HG03025 (cell line): ENCODE data around the gene ZEB2.
A peak's percentile ranks its signal among the peaks of the same experiment; 100 is the strongest.

Experiments
- ATAC-seq: cut with Tn5 transposase; IDR thresholded peaks from one replicate; pipeline ENCODE4 v1.9.1; 2021; ENCODE audit warnings: mild to moderate bottlenecking, moderate library complexity; ENCODE audit not compliant: unreplicated experiment, low FRiP score

ZEB2 gene

DNA sequence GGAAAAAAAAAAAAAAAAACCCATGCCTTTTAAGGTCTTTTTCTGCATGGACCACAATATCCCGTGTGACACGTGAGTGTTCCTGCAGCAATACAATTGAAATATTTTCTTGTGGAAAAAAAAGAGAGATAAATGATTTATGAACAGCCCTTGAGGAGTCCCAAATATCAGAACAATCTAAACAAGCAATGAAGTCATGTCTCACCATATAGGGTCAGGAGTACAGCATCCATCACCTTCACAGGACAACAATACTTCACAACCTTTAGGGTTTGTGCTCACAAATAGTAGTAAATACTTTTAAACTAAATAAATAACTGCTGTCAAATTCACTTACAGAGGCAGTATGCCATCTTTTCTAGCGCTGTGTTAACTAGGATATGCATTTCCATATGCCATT lies 87.9 kb downstream of the ZEB2 start:
- no peak for ATAC-seq

DNA sequence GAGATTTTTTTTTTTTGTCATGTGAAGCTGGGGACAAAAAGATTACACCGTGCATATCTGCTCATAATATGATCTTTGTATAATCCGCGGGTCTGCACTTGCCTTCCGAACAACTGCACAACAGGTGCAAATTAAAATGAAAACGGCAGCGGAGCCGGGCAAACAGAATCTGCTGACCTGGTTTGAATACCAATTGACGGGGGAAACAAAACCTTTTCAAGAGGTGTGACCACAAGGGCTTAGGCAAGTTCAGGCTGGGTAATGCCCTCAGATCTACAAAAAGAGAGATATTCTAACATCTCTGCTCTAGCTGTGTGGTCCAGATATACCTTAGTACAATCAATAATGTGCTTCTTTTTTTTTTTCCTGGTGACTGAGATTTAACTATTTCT lies 88.5 kb downstream of the ZEB2 start:
- ATAC-seq, result peak; percentile 32

DNA sequence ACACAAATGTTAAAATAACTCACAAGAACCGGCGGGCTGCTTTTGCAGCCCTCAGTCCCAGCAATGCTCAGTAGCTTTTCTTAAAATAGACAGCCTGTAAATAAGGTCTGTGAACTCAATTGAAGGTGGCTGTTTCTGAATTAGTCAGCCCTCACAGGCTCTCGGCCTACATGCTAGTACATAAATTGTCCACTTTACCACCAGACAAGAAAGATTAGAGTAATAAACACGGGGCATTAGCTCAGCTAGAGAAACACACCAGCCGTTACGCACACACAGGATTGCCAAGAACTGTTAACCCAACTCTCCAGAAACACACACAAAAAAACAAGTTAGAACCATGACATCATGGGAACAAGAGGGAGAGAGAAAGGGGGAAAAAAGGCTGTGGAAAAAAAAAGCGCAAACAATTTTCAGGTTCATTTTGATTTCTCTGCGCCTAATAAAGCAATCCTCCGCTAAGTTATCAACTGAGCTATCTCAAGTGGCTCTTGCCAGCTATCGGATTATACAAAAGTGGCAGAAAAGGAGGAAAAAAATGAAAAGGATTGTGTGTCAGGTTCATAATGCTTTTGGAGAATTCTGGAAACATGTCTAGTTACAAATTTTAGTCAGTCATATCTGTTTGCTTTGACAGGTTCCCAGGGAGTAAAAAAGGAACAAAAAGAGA lies 89.1 kb downstream of the ZEB2 start:
- ATAC-seq, result peak; percentile 97

DNA sequence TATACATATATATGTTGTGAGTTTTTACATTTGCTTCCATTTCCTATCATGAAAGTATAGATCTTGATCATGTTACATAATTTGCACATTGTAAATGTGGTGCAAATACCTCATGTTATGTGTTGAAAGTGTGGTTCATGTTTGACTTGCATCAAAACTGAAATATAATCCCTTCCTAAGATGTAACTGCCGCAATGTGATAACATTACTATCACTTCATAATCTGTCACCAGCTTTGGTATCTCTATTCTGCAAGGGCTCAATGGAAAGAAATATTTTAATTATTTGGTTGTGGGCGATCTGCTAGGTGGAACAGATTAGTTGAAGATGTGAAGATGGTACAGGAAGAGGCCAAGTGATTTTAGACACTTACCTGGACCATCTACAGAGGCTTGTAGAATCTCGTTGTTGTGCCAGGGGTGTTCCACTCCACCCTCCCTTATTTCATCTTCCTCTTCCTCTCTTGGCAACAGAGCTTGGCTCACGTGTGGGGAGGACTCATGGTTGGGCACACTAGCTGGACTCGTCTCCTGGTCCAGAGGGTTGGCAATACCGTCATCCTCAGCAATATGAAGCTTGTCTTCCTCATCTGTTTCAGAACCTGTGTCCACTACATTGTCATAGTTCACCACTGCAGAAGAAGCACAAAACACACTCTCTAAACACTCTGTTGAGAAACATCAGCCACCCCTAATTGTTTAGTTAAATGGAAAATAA lies 90.4 kb downstream of the ZEB2 start:
- ATAC-seq, result no peak

DNA sequence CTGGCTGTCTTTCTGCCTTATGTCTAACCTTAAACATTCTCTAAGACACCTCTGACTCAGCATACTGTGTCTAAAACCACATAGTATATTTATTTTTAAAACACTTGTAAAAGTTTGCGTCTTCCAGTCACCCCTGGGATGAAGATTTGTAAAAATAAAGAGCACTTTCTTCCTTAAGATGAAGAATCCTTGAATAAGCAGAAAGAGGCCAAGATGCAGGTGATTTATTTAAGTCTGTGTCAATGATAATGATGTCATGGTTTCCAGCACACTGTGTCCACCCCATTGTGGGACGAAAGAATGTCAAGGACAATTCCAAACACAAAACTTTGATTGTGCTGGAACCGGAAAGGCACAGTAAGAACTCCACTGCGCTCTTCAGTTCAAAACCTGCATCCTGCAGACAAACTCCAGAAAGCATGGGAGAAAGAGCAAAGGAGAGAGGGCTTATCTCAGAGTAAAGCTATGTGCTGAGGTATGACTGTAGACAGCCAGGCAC lies 92.9 kb downstream of the ZEB2 start:
- ATAC-seq, result no peak

DNA sequence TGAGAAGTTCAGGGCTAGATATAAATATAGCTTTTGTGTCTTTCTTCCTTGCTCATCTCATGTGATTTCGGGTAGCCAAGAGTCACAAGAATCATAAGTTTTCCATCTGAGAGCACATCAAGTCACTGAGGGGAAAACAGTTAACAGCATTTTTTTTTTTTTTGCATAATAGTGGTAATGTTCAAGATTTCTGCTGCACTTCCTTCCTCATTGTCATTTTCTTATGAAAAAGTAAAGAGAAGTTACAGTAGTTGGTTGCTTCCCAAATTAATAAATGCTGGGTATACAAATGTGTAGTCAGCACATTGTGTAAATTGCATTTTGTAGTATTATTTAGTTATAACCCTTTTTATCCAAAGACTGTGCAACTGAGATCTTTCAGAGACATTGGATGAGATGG lies 93.6 kb downstream of the ZEB2 start:
- ATAC-seq, result no peak

DNA sequence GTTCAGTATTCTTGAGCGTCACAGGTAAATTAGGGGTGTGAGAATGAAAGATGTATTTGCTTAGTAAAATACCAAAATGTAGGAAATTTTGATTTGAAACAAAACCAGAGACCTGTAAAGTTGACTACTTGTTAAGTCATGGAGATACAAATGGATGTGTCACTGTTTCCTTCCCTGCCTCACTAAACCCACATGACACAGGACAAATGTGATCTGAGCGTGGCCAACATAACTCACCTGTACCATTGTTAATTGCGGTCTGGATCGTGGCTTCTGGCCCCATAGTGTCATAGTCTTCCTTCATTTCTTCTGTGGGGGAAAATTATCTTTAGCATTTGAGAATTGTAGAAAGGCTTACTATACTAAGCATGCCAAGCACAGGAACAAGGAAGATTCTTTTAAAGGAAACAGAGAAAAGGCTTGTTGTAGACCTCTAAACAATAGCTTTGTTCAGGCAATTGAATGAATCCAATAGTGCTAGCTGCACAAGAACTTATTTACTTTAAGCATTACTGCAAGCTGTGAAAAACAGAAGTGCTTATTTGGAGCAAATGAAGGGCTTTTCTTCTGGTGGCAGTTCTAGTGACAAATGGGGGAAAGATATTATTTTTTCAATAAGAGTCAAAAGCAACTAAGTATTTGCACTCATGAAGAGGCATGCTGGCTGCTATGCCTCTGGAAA lies 95.2 kb downstream of the ZEB2 start:
- ATAC-seq, result no peak

DNA sequence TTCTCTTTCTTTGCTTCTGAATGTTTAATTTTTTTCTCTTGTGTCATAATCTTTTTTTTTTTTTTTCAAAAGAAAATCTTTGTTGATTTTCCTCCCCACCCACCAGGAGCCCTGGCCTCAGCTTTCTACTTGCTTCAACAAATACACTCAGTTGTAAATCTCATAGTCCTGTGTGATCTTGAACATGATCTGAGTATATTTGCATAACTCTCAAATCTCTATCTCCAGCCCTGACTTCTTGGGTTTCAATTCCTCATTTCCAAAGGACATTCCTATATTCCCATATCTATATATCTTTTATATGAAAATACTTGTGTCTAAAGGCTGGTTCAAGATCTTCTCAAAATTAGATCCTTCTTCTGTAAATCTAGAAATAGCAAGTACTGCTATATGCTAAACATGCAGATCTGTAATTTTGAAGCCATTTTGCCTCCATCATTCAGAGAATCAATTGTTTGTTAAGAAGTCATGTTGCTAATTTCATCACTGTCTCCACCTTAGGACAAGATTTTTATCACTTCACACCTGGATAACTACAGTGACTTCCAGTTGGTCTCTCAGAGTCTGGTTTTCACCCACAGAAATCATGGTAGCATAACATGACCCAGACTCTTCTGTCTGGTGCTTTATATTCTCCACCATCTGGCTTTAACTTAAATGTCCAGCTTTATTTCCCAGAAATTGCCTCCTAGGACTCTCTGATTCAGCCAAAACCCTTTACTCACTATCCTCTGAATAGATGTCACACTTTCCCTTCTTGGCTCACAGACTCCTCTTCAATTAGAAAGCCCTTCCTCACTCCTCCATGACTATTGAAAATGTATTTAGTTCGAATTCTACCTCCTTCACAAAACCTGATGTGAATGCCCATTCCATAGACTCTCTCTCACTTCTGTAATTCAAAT lies 98.1 kb downstream of the ZEB2 start:
- no peak for ATAC-seq

DNA sequence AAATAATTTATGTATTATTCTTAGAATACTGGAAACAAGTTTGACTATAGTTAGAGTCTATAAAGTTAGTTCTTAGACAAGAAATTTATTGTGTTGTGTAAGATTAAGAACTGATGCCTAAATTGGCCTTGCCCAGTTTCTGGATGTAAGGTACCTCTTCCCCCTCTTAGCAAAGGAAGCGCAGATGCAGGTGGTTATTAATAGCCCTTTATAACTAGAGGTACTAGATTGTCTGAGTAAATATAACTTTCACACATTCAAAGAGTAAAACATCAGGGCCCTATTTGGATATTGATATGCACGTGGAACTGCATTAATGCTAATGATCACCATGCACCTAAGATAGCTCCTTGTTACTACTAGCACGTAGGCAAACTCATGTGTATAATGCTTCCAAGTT lies 100.7 kb downstream of the ZEB2 start:
- no peak for ATAC-seq

DNA sequence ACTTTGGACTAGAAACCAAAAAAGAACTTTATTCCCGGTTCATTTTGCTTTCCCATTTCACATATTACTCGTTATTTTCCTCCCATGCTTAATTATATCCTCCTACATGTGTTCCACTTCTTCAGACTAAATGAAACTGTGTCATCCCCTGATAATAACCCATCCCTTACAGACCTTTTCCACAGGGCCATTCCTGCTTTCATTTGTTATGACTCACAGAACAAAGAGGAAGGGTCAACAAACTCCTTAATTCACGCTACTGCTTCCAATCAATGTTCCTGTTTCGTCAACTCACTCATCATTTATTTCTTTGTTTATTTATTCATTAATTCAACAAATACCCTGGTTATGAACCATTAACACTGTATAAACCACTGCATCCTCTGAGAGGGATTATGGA lies 104.5 kb downstream of the ZEB2 start:
- no peak for ATAC-seq

DNA sequence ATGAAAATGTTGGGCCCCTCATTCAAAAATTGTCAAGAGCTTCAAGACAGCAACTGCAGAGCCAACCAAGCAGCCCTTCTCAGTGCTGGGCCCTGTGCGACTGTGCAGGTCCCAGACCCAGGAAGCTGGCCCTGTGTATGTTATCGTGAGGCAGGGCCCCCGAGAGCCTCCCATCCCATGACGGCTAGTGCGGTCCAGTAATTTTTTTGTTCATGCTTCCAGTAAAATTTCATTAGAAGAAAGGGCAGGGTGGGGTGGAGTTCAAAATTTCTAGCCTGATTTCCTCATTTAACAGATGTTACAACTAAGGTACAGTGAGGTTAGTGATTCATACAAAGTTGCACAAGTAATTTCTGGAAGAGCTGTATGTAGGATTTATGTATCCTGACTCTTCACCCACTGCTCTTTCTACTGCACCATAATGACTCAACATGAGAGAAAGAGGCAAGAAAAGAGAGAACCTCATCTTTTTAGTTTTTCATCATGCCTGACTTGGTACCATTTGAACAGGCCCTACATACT lies 105.5 kb downstream of the ZEB2 start:
- no peak for ATAC-seq

DNA sequence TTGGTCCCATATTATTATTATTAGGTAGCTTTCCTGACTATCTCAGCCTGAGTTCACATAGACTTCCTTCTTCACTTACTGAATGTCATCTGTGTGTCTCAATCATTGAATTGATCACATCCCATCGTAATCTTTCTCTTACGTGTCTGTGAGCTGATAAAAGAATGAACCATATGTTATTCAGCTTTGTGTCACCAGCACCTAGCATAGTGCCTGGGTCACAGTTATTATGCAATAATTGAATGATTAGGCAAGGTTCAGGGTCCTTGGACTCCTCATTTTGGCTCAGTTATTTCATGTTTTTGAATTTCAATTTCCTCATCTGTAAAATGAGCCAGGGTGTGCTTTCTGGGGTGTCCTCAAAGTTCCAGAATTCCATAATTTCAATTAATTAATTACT lies 107.2 kb downstream of the ZEB2 start:
- ATAC-seq, result no peak

DNA sequence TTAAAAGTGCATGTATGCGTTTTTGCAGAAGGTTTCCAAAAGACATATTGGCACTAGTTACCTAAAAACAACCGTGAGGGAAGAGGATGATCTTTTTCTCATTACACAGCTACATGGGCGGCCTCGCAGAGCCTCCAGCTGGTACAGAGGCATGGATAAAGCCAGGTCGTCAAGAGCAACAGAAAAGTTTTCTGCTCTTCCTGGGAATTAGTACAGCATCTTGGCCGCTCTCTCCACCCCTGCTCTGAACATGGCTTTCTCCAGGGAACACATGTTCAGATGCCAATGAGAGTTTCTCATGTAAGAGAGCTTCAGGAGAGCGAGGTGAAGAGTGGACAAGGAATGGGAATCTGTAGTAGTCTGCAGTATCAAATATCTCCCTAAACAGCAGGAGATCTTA lies 108.4 kb downstream of the ZEB2 start:
- ATAC-seq, result no peak

DNA sequence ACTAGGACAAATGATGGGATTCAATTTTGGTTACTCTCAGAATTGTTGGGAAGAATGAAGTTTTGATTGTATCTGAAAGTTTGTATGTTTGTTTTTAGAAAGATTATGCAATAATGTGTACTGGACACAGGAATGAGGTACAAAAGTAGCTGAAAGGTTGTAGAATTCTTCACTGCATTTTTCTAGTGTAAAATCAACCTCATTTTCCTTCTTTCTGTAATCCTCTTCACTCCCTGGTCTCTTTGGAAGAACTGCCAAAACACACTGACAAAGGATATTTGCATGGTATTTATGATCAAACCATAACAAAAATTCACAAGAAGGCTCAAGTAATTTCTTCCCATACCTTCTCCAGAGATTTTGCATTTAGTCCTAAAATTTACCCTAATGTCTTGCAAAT lies 110.7 kb downstream of the ZEB2 start:
- ATAC-seq, result no peak

DNA sequence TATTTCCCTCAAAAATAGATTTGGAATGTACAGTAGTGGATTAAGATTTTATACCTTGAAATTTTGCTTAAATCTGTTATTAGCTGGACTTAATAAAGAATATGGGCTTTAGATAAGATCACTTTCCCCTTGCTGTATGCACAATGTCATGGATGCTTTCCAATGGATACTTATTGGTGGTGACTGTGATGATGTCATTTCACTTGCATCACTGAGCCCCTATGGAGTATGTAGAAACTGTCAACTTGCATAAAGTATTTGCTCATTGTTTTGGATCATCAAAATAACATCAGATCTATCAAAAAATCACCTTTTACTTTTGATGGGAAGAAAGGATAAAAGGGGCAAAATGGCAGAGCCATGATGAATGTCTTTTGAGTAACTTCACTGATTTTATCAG lies 112.7 kb downstream of the ZEB2 start:
- no peak for ATAC-seq

DNA sequence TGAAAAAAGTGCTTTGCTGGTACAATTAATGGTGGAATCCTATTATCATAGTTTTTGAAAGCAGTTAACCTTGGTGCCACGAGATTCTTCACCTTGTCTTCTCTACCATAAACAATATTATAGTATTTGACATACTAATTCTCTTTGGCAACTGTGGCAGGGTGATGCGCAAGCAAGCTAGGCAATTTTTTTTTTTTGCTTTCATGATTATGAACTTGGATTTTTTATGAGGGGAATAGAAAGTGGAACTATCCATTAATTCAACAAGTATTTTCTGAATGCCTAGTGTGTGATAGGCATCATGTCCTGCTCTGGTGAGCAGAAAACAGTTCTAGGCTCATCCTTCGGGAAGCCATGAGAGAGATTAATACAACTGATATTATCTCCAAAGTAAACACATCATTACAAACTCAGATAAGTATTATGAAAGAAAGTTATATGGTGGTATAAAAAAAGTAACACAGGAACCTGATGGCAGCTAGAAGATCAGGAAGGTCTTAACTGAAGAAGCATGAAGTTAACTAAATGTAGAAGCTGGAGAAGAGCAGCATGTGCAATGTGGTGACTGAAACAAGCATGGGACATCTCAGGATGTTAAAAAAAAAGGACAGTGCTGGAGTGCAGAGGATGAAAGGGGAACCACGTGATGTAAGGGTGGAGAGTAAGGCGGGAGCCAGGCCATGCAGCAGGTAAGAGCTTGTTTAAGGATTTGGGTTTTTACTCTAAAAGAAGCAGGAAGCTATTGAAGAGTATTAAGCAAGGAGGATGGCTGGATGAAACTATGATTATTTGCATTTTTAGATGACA lies 113.7 kb downstream of the ZEB2 start:
- no peak for ATAC-seq

DNA sequence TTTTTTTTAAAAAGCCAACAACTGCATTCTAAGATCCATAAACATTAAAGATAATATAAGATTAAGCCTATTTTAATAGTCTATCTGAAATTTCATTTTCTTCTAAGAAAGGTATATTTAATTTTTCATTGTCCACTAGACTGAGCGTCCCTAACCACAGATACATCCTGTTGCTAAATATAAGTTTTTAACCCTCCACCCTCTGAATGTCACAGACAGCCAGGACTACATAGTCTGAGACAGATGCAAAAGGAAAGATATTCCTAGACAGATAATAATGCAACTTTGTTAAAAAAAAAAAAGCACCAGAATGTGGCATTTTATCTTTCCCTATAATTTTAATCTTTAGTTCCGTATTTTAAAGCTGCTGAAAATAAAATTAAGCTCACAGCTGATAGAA lies 114.6 kb downstream of the ZEB2 start:
- no peak for ATAC-seq

DNA sequence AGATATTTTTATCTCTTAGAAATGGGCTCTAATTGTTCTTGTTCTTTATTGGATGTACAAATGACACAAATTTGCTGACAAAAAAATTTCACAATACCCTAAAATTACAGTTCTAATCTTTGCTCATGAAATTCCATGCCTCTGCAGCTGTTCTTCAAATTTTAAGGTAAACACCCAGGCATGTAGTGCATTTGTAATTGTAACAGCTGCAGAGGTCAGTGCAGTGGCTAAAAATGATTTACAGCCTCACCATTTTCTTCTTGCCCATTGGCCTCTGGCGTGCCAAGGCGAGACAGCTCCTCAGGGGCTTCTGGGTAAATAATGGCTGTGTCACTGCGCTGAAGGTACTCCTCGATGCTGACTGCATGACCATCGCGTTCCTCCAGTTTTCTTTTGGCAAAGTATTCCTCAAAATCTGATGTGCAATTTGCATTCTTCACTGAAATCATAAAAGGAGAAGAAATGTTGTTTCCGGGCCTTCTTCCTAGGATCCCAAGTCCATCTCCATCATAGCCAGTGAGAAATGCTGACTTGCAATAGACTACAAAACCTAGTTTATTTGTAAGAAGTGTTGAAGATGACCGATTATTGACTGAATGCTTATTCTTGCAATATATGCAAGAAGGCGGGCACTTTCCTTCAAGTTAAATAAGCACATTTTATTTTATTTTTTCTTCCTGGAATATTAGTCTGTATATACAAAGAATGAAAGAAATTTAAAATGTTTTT lies 115.2 kb downstream of the ZEB2 start:
- ATAC-seq, result no peak

DNA sequence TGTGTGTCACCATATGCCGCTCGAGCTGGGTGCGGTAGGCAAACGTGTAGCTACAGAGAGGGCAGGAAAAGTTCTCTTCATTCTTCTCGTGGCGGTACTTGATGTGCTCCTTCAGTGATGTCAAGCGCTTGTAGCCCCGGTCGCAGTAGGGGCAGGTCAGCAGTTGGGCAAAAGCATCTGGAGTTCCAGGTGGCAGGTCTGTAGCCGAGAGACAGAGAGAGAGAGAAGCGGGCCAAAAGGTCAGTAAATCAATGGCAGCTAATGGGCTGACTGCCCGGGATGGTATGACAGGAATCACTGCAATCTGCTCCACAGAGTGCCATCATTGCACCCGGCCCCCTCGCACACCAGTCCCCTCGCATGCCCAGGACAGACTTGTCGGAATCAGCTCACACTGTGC lies 116.0 kb downstream of the ZEB2 start:
- no peak for ATAC-seq
